Stomach smooth muscle (tissue), 2 donors: Measurements from ENCODE around the gene ABHD18.
"Not testable (repeated sequence)": the region's sequence is repeated elsewhere in the genome, so short reads cannot be mapped to it uniquely, and the experiment has no call there.

Experiments
- H3K27ac ChIP-seq: one replicate; pipeline ENCODE4 v1.7.0; 2013; ENCODE audit warnings: mild to moderate bottlenecking, low read length, inconsistent platforms
- H3K27me3 ChIP-seq, 2 donors: one replicate each; pipeline ENCODE4 v1.7.0; 2013; ENCODE audit warnings: low read length in 2 of 2; ENCODE audit not compliant: insufficient read depth in 2 of 2, control insufficient read depth in 1 of 2
- H3K36me3 ChIP-seq, 2 donors: one replicate each; pipeline ENCODE4 v1.7.0; 2013; ENCODE audit warnings: low read length in 2 of 2; ENCODE audit not compliant: control insufficient read depth in 2 of 2, insufficient read depth in 2 of 2
- H3K4me1 ChIP-seq: one replicate; pipeline ENCODE4 v1.7.0; 2013; ENCODE audit warnings: low read length; ENCODE audit not compliant: control insufficient read depth, insufficient read depth
- H3K4me3 ChIP-seq, 2 donors: one replicate each; pipeline ENCODE4 v1.7.0; 2013; ENCODE audit warnings: low read length in 2 of 2
- H3K9ac ChIP-seq, 2 donors: one replicate each; pipeline ENCODE4 v1.7.0; 2013; ENCODE audit warnings: low read length in 2 of 2, mild to moderate bottlenecking in 1 of 2
- H3K9me3 ChIP-seq, 2 donors: one replicate each; pipeline ENCODE4 v1.7.0; 2013; ENCODE audit warnings: low read length in 2 of 2; ENCODE audit not compliant: control insufficient read depth in 2 of 2
- donor health status: healthy.
- donor health status: Pancreatic carcinoma.

ABHD18 gene

DNA sequence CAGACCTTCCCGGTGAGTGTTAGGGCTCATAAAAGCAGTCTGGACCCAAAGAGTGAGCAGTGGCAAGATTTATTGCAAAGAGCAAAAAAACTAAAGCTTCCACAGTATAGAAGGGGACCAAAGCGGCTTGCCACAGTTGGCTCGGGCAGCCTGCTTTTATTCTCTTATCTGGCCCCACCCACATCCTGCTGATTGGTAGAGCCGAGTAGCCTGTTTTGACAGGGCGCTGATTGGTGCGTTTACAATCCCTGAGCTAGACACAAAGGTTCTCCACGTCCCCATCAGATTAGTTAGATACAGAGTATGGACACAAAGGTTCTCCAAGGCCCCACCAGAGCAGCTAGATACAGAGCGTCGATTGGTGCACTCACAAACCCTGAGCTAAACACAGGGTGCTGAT is 81.8 kb downstream of the ABHD18 start:
- not testable (repeated sequence) for H3K27me3 ChIP-seq, H3K27ac ChIP-seq, H3K9me3 ChIP-seq, H3K36me3 ChIP-seq, H3K9ac ChIP-seq, H3K4me1 ChIP-seq, H3K4me3 ChIP-seq

DNA sequence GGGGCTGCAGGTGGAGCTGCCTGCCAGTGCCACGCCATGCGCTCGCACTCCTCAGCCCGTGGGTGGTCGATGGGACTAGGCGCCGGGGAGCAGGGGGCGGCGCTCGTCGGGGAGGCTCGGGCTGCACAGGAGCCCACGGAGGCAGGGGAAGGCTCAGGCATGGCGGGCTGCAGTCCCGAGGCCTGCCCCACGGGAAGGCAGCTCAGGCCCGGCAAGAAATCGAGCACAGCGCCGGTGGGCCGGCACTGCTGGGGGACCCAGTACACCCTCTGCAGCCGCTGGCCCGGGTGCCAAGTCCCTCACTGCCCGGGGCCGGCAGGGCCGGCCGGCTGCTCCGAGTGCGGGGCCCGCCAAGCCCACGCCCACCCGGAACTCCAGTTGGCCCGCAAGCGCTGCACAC is 82.3 kb downstream of the ABHD18 start:
- not testable (repeated sequence) for H3K9me3 ChIP-seq, H3K27me3 ChIP-seq, H3K36me3 ChIP-seq, H3K4me1 ChIP-seq, H3K9ac ChIP-seq, H3K4me3 ChIP-seq, H3K27ac ChIP-seq

DNA sequence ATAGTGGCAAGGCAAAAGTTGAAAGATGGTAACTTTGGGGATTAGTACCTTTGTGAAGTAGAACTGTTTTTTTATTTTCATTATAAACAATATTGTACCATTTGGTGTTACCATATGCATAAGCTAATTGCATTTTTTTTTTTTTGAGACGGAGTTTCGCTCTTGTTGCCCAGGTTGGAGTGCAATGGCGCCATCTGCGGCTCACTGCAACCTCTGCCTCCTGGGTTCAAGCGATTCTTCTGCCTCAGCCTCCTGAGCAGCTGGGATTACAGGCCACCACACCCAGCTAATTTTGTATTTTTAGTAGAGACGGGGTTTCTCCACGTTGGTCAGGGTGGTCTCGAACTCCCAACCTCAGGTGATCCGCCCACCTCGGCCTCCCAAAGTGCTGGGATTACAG is 86.0 kb downstream of the ABHD18 start:
- not testable (repeated sequence) for H3K9me3 ChIP-seq, H3K27ac ChIP-seq, H3K9ac ChIP-seq, H3K36me3 ChIP-seq, H3K4me1 ChIP-seq, H3K4me3 ChIP-seq, H3K27me3 ChIP-seq

DNA sequence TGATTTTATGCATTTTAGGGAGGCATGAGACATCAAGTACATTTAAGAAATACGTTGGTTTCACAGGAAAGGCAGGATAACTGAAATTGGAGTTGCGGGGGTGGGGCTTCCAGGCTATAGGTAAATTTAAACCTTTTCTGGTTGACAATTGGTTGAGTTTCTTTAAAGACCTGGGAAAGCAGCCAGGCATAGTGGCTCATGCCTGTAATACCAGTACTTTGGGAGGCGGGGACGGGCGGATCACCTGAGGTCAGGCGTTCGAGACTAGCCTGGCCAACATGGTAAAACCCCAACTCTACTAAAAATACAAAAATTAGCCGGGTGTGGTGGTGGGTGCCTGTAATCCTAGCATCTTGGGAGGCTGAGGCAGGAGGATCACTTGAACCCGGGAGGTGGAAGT is 89.7 kb downstream of the ABHD18 start:
- H3K9ac ChIP-seq, H3K9me3 ChIP-seq, H3K36me3 ChIP-seq, H3K27me3 ChIP-seq, H3K27ac ChIP-seq, H3K4me3 ChIP-seq, H3K4me1 ChIP-seq: not testable (repeated sequence)

DNA sequence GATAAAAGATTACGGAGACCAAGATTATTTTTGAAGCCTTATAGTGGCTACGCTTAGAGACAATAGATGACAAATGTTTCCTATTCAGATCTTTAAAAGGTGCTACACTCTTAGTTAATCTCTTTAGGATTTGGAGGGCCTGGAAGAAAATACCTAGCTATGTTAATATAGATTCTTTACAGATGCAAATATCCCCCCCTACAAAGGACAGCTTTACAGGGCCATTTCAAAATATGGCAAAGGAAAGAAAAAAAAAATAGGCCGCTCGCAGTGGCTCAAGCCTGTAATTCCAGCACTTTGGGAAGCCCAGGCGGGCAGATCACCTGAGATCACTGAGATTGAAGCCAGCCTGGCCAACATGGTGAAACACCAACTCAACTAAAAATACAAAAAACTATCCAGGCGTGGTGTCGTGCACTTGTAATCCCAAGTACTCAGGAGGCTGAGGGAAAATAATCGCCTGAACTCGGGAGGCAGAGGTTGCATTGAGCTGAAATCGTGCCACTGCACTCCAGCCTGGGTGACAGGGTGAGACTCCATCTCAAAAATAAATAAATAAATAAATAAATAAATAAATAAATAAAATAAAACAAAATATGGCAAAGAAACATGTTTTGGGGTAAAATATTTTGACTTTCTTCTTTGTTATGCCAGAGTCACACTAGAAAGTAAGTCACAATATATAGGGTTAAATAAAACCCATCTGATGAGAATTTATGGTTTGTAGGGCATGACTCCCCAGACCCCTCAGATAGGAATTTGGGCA is 90.4 kb downstream of the ABHD18 start:
- not testable (repeated sequence) for H3K27ac ChIP-seq, H3K9ac ChIP-seq, H3K9me3 ChIP-seq, H3K4me1 ChIP-seq, H3K4me3 ChIP-seq, H3K36me3 ChIP-seq, H3K27me3 ChIP-seq

DNA sequence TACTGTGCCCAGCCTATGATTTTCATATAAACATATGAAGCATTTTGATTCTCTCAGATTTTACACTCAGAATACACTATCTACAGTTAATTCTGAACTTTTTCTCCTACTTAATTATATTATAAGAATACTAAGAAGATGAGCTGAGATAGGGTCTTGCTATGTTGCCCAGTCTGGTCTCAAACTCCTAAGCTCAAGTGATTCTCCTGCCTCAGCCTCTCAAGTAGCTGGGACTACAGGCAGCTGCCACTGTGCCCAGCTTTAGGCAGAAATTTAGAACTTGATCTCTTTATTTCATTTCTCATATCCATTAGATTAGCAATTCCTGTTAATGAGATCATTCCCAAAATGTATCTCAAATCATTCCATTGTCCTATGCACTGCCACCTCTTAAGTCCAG is 91.2 kb downstream of the ABHD18 start:
- no peak overlapping the region for H3K4me3 ChIP-seq
- no peak overlapping the region for H3K9ac ChIP-seq
- H3K9me3 ChIP-seq: no peaks in the 10 kb centered on the region
- H3K4me1 ChIP-seq: peaks cover 7% of the 10 kb centered on the region
- no peak overlapping the region for H3K27ac ChIP-seq
- H3K27me3 ChIP-seq: no peaks in the 10 kb centered on the region
- H3K36me3 ChIP-seq: no peaks in the 10 kb centered on the region

DNA sequence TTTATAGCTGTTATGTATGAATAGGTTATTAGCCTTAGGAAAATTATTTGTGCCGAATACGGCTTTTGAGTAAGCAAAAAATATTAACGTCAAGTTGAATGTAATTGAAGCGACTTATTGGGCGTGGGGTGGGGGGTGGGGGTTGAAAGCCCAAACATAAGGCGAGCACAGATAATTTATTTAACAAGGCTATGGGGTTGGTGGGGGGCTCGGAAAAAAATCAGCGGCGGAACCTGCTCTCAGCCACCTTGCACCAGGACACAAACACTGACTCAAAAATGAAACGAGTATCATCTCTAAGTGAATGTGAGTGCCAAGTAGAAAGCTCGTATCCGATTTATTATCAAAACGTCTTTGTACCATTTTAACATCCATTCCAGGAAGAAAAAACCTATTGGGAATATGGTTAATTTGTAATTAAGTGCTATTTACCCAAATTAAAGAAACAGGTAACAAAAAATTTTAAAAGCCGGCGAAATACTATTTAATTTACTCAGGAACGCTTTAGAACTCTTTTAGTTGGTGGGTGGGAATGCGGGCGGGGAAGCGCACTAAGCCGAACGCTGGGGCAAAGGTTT is 95.0 kb downstream of the ABHD18 start:
- H3K27ac ChIP-seq: peak overlapping the region; percentile 85
- peak overlapping the region; percentile 94 to 96 for H3K9ac ChIP-seq
- H3K36me3 ChIP-seq: no peaks in the 10 kb centered on the region
- no peaks in the 10 kb centered on the region for H3K9me3 ChIP-seq
- H3K4me1 ChIP-seq: peaks cover 11% of the 10 kb centered on the region
- H3K27me3 ChIP-seq: no peaks in the 10 kb centered on the region
- peak overlapping the region; percentile 70 to 86 for H3K4me3 ChIP-seq

DNA sequence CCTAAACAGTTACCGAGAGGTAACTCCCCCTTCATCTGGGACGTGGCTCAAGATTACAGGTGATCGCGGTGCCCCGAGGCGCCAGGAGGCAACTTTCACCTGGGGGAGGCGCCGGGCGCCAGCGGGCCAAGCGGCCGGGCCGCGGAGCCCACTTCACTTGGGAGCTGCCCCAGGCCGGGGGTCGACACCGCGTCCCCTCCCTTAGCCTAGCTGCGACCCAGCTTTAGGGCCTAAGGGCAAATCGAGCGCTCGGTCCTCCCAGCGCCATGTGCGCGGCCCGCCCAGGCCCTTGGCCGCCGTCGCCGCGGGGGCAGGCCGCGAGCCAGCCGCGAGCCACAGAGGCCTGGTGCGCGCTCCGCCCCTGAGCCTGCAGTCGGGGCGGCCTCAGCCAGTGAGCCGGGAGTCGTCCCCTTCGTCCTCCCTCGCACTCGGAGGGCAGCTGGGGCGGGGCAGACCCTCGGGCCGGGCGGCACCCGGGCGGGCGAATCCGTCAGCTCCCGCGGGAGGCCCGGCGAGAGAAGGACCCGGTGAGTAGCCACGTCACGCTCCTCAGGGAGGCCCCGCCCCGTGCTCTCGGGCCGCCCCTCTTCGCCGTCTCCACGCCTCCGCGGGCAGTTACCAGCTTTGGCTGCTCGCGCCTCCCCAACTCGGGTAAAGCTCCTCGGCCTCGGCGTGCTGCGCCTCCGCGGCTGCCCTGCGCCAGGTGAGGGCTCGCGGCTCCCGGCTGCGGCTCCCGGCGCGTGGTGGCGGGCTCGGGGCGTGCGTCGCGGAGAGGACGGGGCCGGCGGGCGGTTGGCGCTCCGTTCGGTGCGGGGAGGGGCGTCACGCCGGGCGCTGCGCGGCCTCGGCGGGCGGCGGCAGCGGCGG is 95.7 kb downstream of the ABHD18 start, which contains the start of gene LARP1B:
Gene LARP1B, plus strand, starts transcription at position 614 of the 867 bp plus-strand sequence. CDS start 13,640 bp downstream, outside the sequence.
- H3K27ac ChIP-seq: peak within 1 kb of the TSS; percentile 85
- peak within 1 kb of the TSS; percentile 85 to 86 for H3K4me3 ChIP-seq
- H3K36me3 ChIP-seq: no peaks in the 10 kb centered on the region
- H3K9ac ChIP-seq: peak within 1 kb of the TSS; percentile 94 to 96
- peaks cover 11% of the 10 kb centered on the region for H3K4me1 ChIP-seq
- H3K9me3 ChIP-seq: no peaks in the 10 kb centered on the region
- no peaks in the 10 kb centered on the region for H3K27me3 ChIP-seq

DNA sequence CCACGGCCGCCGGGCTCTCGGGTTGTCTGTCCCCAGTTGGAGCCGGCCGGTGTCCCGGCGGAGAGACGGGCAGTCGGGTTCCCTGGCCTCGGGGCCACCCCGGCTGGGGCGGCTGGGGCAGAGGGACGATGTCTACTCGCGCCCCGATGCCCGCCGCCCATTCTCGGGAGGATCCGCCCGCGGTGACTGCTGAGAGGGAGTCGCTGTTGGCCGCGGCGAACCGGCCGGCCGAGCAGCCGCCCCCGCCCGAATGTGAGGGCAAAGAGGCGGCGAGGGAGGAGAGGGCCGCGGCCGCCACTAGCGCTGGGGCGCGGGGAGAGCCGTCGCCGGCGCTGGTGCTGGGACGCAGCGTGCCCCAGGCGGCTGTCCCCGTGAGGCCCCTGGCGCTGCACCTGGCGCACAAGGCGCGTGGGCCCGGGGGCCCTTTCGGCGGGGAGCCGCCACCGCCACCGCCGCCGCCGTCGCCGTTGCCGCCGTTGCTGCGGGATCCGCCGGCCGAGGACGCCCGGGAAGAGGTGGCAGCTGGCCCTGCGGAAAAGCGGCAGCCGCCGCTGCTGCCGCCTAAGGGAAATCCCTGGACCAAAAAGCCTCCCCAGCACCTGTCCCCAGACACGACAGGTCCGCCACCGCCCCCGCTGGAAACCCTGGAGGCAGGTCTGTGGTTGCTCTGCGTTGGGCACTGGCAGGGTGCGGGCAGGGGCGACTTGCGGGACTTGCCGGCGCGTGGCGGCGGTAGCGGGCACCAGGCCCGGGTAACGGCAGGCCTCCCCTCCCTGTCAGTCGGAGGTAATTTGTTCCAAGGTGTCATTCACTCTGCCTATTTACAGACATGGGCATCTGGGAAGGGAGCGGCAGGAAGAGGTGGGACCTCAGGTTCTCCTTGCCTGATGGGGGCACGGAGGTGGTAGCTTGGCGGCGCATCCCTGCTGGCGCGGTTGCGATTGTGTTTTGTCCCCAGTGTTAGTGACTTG is 96.6 kb downstream of the ABHD18 start:
- H3K27ac ChIP-seq: peak overlapping the region; percentile 85
- no peaks in the 10 kb centered on the region for H3K36me3 ChIP-seq
- H3K4me3 ChIP-seq: peak overlapping the region; percentile 85 to 86
- H3K27me3 ChIP-seq: no peaks in the 10 kb centered on the region
- H3K4me1 ChIP-seq: peaks cover 11% of the 10 kb centered on the region
- peak overlapping the region; percentile 73 to 74 for H3K9ac ChIP-seq
- H3K9me3 ChIP-seq: no peaks in the 10 kb centered on the region

DNA sequence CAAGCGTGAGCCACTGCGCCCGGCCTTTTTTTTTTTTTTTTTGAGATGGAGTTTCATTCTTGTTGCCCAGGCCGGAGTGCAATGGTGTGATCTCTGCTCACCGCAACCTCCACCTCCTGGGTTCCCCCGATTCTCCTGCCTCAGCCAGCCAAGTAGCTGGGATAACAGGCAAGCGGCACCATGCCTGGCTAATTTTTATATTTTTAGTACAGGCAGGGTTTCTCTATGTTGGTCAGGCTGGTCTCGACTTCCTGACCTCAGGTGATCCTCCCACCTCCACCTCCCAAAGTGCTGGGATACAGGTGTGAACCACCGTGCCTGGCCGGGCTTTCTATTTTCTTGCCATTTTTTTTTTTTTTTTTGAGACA is 101.2 kb downstream of the ABHD18 start:
- not testable (repeated sequence) for H3K9ac ChIP-seq, H3K27me3 ChIP-seq, H3K9me3 ChIP-seq

More for the DNA sequence above, 101.2 kb downstream of the ABHD18 start:
- not testable (repeated sequence) for H3K36me3 ChIP-seq, H3K27ac ChIP-seq, H3K4me3 ChIP-seq, H3K4me1 ChIP-seq
